HG03139 (cell line): Measurements from ENCODE around the gene HBEGF.
A peak's percentile ranks its signal among the peaks of the same experiment; 100 is the strongest.

Experiments used
- ATAC-seq: cut with Tn5 transposase; IDR thresholded peaks from one replicate; pipeline ENCODE4 v1.9.1; 2021; ENCODE audit not compliant: unreplicated experiment

The HBEGF gene

DNA sequence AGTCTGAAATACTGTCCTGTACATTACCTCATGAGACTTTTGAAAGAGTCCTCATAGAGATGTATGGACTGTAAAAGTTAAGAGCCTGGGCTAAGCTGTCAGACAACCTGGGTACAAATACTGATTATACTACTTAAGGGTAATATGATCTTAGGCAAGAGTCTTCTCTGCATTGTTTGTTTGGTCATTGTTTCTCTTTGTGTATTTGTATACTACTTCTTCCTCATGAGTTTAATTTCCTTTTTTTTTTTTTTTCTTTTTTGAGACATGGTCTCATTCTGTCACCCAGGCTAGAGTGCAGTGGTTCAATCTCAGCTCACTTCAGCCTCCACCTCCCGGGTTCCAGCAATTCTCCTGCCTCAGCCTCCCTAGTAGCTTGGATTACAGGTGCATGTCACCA is 40.9 kb downstream of the HBEGF start:
- no peak for ATAC-seq

- ATAC-seq, result no peak
Measured at GRCh38 chr5:140303966-140304365, 42.4 kb downstream of the HBEGF start.

DNA sequence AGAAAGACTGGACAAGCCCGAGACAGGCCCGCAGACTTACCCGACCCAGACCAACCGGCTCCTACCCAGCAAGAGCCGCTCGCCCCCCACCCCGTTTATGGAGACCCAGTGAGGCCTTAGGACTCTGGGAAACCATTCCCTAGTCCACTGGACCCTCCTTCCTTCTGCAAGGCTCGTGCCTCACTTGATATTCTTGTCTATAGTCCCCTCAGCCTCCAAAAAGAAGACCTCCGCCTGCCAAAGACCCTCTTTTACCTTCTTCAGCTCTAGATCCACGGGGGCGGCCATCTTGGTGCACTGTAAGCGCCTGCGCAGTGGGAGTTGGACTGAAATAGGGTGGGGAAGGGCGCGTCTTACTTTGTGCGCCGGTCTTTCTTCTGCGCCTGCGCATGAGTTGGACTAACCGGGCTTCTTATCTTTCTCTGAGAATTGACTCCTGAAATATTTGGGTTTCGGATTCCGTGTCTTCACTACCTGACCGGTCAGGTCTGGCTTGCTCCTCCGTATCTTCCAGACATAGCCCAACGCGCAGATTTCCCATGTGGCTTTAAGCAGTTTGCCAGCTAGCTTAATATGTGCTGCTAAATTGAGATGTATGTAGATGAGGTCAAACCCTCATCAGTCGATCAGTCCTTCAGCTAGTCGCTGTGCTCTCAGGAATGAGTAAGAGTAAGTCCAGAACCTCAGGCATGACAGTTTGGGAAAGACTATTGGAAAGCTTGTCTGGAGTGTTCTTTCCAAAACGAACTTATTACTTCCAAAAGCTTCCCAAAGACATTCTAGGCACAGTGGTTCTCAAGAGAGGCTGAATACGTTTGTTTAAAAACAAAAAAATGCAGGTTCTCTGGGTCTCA is 43.4 kb downstream of the HBEGF start, which contains the start of gene PFDN1:
Gene PFDN1, minus strand, starts transcription at position 316 of the 854 bp plus-strand sequence. Its CDS starts 28 bp downstream, at position 288.
- ATAC-seq, result peak; percentile 97

GRCh38 chr5:140301136-140301535 is 45.3 kb downstream of the HBEGF start:
- no peak for ATAC-seq

DNA sequence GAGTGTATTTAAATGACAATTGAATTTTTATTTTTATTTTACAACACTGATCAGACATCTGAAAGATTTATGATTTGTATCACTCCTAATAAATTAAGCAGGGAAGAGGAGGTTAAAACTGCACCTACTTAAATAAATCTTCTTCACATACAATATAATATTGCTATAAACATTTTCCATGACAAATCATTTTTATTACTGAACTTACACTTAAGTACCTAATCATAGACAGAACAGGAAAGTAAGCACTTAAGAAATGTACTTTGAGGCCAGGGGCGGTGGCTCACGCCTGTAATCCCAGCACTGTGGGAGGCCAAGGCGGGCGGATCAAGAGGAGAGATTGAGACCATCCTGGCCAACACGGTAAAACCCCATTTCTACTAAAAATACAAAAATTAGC is 47.3 kb downstream of the HBEGF start:
- ATAC-seq, result no peak

DNA sequence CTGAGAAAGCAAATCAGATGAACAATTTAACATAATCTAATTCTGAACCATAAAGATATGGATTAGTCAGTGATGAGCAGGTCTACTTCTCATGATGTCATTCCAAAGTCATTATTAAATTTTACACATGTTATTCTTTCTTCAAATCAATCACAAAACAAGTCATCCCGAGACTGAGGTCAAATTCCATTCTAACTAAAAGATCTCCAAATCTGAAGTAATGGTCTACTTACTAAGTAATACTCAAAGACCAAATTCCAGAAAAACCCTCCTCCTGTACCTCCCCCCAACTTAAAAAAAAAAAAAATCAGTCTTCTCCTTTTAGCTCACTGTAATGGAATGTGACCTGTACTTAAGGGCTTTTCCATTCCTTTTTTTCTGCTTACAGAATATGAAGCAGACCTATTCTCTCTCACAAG is 48.2 kb downstream of the HBEGF start:
- no peak for ATAC-seq

DNA sequence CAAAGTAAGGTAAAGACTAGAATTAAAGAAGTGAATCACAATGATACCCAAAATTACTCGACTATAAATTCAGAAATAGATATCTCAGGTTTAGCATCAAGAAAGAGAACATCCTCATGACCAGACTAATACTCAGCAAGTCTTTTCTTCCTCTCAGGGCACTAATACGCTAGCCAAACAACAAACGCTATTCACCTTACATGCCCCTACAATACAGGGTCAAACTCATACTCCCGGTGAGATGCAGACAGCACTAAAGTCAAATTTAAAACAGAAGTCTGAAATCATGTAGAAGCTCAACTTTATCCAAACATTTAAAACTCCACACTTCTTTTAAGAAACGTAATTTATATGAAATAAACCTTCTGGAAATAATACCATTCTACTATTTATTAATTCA is 49.1 kb downstream of the HBEGF start:
- ATAC-seq, result no peak

GRCh38 chr5:140296289-140296688 is 50.1 kb downstream of the HBEGF start:
- ATAC-seq, result no peak

DNA sequence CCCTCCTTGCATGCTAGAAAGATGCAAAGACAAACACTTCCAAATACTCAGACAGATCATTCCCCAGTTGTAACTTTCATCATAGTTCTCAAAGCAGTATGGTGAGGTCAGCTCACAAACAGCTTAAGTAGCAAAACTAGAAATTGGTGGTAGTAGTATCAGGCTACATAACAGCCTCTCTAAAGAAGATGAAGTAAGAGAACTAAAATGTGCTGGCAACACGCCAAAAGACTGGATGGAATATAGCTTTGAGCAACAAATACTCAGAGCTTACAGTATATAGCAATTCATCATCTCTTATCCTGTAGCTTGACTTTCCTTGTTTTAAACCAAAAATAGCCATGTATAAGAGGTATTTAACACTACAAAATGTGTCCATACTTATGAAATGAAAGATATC is 51.0 kb downstream of the HBEGF start:
- ATAC-seq, result no peak

DNA sequence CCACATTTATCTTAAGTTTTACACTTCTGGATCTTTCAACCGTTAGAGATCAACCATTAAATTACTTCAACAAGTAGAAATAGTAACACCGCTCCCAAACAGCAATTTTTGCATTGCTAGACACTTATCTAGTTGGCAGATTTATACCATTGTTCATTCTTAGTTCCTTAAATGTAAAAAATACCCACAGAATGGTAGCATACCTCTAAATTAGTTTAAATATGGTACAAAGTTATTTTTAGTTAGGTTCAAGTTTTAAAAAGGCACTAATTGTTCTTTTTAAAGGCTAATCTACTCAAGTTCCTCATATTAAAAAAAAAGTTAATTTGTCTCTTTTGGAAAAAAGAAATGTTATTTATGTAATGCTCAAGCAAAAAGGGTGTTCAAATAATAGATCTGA is 51.6 kb downstream of the HBEGF start:
- no peak for ATAC-seq

DNA sequence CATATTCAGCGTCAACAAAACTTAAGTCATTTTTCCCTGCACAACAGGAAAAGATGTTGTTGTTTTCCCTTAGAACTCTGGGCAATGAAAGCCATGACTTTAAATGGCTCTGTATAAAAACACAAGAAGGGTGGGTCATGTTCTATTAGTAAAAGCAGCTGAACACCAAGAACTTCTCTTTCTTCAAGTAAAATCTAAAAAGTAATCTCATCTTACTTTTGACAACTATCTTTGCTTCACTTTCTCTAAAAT is 52.6 kb downstream of the HBEGF start:
- no peak for ATAC-seq

GRCh38 chr5:140293091-140293848 is 53.1 kb downstream of the HBEGF start:
- no peak for ATAC-seq

DNA sequence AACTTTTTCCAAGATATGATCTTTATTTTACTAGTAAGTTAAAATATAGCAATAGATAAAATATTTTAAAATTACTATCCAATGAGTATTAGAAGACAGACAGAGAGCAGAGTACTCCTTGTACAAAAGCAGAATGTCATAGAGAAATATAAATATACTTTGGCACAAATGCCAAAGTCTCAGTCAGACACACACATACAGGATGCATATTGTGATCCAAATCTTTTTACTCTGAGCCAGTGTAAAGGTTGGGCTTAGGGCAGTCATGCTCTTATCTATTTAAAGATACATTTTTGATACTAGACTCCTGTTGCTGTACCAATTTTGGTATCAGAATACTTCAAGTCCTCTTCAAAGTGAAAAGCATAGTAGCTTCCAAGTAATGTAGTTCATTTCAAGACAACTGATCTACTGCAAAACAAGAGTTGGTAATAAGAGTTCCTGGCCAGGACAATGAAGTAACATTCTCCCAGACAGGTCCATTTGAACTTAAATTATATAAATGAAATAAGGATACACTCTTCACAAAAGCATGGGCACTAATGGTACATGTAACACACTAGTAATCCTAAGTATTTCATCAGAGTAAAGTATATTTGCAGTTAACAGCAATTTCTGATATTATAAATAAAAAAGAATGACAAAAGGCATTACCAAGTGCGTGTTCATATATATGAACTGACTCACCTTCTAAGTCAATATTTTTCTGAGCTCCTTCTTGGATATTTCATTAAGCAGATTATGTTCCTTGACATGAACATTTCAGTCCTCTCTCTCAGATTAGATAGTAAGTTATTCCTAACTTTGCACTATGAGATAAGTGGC is 54.0 kb downstream of the HBEGF start:
- ATAC-seq, result no peak

- no peak for ATAC-seq
Measured at GRCh38 chr5:140287801-140288521, 58.4 kb downstream of the HBEGF start.

GRCh38 chr5:140286424-140286823 is 60.0 kb downstream of the HBEGF start:
- no peak for ATAC-seq

GRCh38 chr5:140284013-140284412 is 62.4 kb downstream of the HBEGF start:
- ATAC-seq, result no peak
